Midbrain (tissue), 1 donor: Measurements from ENCODE around the gene OPN4.

Source experiments
- DNase-seq: peaks from one replicate; lab custom pipeline; 2025; lab: John Stamatoyannopoulos, UW

The OPN4 gene

GRCh38 chr10:86678999-86679792 is 24.8 kb downstream of the OPN4 start:
- peak; percentile 65 for DNase-seq

GRCh38 chr10:86681047-86681446 is 26.7 kb downstream of the OPN4 start:
- DNase-seq: peak; percentile 11

GRCh38 chr10:86681722-86682386 is 27.5 kb downstream of the OPN4 start:
- DNase-seq: no peak

DNA sequence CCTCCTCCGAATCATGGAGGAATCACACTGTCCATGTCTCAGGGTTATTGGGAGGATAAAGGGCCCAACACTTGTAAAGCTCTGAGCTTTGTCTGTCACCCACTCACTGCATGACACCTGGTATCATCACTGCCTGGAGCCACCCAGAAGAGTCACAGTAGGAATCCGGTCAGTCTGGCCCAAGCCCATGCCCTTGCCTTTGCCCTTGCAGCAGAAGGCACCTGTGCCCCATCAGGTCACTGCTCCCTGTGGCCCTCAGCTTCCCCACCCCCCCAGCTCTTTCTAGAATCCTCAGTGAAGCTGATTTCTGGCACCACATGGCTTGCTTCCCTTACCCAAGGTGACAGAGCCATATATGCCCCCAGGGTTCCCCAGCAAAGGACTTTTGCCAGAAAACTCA is 28.3 kb downstream of the OPN4 start:
- no peak for DNase-seq

- DNase-seq: peak; percentile 35
Observed at GRCh38 chr10:86684331-86685097, 30.2 kb downstream of the OPN4 start.

DNA sequence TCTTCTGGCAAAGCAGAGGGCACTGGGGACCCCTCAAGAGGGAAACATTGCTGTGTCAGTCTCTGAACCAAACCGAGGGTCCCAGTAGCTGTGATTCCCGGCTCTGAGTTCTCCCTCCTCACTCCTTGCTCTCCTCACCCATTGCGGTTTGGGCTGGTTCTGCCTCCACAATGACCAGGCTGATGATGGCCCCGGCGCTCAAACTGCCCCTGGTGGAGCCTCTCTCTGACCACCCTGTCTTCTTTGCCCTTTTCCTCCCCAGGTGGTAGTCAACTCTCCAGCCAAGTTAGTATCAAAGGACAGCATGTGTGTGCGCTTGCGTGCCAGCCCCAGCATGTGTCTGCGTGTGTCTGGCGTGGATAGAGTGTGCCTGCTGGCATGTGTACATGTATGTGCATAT is 31.1 kb downstream of the OPN4 start:
- no peak for DNase-seq

DNA sequence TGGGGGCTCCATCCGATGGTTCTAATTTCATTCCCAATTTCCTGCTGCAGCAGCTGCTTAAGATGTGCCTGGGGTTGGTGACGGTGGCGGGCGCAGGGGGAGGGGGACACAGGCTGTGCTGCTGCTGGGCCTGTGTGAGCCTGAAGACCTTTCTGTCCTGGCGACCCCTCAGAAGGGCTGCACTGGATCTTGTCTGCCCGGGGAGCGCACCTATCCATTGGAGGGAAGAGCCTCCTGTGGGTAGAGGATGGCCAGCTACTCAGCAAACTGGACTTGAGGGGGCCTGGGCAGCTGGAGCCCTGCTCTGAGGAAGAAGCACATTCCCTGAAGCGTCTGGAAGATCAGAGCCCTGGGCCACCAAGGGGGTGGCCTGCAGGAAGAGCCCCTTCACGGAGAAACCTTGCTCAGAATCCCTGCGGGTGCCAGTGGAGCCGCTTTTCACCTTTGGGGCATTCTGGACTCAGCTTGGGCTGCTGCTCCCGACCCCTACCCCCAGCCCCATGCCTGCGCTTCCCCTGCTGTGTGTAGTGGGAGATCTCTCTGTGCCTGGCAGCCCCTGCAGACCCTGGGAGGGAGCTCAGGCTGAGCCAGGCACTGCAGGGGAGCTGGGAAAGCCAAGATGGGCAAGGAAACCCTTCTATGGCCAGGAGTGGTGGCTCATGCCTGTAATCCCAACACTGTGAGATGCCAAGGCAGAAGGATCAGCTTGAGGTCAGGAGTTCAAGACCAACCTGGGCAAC is 31.7 kb downstream of the OPN4 start:
- no peak for DNase-seq

- no peak for DNase-seq
Observed at GRCh38 chr10:86686972-86687371, 32.6 kb downstream of the OPN4 start.

- DNase-seq: no peak
Observed at GRCh38 chr10:86687750-86688149, 33.4 kb downstream of the OPN4 start.

GRCh38 chr10:86688398-86688921 is 34.1 kb downstream of the OPN4 start:
- peak; percentile 76 for DNase-seq

- DNase-seq: no peak
Observed at GRCh38 chr10:86689146-86689545, 34.8 kb downstream of the OPN4 start.

- no peak for DNase-seq
Observed at GRCh38 chr10:86690231-86690630, 35.9 kb downstream of the OPN4 start.

DNA sequence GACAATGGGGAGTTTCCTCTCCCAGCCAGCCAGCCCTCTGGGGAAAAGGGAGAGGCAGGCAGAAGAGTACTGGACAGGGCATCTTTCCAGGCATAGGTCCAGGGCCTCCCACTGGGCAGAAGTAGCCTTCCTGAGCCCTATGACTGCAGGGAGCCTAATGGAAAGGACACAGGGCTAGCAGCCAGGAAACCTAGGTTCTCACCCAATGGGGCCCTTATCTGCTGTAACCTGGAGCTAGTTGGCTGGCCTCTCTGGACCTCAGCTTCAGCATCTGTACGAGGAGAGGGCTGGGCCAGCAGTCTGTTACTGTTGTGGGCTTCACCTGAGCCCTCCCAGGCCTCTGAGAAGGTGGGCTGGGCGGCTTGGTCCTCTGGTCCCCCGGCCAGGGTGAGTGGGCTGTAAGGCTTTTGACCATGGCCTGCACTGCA is 36.3 kb downstream of the OPN4 start:
- DNase-seq: no peak

DNA sequence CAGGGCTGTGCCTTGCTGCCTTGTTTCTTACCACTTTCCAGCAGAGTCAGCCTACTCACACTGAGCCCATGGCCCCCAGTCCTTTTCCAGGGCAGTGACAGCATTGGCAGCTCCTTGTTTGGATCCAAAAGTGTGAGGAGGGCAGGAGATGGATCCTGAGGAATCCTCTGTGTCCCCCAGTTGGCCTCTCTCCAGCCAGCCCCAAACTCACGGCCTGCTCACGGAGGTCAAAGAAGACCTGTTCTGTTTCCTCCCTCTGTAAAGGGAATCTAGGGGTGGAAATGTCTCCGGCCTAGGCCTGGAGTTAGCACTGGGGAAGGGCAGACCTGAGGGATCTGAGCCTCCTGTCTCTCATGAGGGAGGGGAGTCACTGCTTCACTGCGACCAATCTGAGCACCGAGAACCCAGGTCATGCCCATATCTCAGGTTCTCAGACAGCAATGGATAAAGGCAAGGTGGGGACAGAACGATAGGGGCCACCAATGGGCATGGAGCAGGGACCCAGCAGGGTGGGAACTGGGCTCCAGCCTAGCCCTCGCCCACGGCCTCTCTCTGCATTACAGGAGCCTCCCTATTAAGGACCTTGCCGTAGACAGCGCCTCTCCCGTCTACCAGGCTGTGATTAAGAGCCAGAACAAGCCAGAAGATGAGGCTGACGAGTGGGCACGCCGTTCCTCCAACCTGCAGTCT is 37.1 kb downstream of the OPN4 start:
- no peak for DNase-seq

GRCh38 chr10:86692023-86692514 is 37.7 kb downstream of the OPN4 start:
- DNase-seq: no peak

GRCh38 chr10:86692664-86693063 is 38.3 kb downstream of the OPN4 start:
- no peak for DNase-seq

DNA sequence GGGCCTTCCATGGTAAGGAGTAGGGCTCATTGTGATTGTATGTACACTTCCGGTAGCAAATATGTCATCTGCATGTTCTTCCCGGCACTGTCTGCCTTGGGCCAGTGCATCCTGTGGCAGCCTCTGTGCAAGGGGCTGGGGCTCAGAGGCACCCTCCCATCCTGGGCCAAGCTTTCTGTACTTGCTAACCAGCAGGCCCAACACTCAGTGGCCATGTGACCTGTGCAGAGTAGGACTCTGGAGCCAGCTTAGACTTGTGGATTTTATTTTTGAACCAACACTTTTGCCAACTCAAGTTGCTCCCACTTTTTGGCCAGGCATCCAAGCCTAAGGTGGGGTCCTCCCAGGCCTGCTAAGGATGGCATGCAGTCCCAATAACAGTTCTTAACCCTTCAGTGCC is 38.9 kb downstream of the OPN4 start:
- DNase-seq: no peak

DNA sequence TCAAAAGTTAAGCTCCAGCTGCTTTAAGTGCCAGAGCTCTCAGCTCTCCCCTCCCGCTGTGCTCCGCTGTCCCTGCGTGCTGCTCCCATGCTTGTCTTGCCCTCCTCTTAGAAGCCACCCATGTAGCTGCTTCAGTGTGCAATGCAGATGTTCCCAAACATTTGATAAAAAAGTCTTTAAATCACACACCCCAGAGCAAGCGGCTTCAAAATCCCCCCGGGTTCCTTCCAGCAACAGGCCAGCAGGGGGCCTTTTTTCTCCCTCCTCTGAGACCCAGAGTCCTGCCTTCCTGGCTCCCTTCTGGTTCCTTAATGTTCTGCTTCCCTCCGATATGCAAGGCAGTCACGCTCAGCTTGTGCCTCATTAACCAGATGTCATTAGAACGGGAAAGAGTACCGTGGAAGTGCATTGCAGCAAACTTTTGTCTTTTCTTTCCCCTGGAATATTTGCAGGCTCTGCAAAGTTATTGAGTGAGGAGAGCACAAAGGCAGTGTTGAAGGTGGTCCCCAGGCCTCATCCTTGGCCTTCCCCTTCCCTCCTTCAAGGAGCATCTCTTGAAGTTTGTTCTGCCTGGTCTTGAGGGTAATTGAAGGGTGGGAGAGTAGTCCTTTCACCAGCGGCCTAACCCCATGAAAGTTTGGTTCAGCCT is 39.5 kb downstream of the OPN4 start:
- DNase-seq: peak; percentile 37

DNA sequence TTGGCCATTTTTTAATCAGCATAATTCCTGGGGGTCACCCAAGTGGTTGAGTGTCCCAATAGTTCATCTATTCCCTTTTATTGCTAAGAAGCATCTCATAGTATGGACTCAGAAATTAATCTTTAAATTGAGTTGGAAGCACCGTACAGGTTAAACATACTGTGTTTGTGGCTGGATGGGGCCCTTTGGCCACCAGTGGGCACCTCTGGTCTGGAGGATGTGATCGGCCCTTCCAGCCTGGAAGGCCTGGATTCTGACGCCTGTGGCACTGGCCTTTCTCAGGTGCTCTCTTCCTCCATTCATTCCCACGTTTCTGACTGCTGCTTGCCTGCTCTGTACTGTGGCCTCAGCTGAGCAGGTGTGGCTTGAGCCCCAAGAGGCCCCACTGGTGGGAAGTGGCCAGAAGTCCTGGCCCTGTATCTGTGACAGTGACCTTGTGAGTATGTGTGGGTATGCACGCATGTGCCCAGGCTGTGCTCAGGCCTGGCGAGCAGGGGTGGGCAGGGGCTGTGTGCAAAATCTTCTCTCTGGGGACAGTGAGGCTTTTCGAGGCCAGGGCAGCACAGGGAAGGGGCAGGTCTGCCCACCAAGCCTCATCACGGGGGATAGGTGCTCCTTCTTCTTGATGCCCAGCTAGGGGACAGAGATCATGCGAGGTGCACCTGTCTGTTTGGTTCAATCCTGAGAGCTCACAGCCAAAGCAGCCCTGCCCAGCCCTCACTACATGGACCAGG is 44.0 kb downstream of the OPN4 start:
- no peak for DNase-seq

DNA sequence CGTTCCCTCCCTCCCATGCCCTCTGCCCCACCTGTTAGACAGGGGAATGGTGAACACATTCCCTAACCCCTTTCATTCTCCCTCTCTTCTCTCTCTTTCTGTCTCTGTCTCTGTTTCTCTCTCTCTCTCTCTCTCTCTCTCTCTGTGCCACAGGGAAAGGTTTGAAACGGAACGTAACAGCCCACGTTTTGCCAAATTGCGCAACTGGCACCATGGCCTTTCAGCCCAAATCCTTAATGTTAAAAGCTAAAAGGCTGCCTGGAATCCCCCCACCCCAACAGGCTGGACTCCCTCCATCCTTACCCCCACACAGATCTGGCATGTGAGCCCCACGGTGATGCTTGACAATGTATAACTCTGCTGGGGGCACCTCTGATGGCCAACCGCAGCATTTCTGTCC is 44.8 kb downstream of the OPN4 start:
- DNase-seq: no peak
